ENCODE measurements around the gene FSD1.

The FSD1 gene

DNA sequence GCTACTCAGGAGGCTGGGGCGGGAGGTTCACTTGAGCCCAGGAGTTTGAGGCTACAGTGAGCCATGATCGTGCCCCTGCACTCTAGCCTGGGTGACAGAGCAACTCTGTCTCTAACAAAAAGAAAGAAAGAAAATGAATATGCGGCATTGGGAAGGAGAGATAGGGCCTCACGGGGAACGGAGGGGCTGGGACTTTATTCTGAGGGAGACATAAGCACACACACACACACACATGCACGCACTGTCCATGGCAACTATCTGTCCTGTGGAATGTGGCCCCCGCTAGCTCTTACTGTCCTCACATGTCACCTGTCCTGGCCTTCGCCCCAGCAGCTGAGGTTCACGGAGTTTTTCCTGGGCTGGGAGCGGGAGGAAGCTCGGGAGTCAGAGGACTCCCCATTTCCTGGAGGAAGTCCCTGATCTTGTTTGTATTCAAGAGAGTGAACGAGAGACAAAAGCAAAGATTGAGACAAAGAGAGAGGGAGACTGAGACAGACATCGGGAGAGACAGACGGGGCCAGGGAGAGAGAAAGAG, 33.6 kb downstream of the FSD1 start:
- Histone ChIP-seq H4K20me1 (ENCODE audit: insufficient read depth, low read length) (no peaks in the 10 kb centered on the region), H2AFZ (ENCODE audit: low read depth, low read length) (peak overlapping the region; percentile 77), H3K4me2 (ENCODE audit: insufficient read depth, low read length) (peak overlapping the region; percentile 56), H3K27ac (ENCODE audit: low read length) (peak overlapping the region; percentile 5; the same call in 1 of the 2 replicates), H3K4me1 (ENCODE audit: insufficient read depth, low read length) (peaks cover 22% of the 10 kb centered on the region), H3K27me3 (ENCODE audit: insufficient read depth, low read length, poor library complexity) (no peaks in the 10 kb centered on the region), H3K36me3 (ENCODE audit: insufficient read depth, low read length) (no peaks in the 10 kb centered on the region), H3K9me3 (ENCODE audit: insufficient read depth, low read length, severe bottlenecking) (no peaks in the 10 kb centered on the region), H3K79me2 (ENCODE audit: insufficient read depth, low read length) (no peaks in the 10 kb centered on the region), H3K4me3 (ENCODE audit: low read depth in 1 of 2, low read length in 2 of 2) (peak overlapping the region in 1 of 2 experiments; percentile 29; a peak in 2 of 4 replicates), H3K9ac (ENCODE audit: low read depth, low read length) (peak overlapping the region; percentile 42)
- DNase-seq (no peak), ATAC-seq (ENCODE audit: insufficient read depth, low read depth) (no peak)
- no peak for TF ChIP-seq EZH2 (IDR thresholded peaks at IDR 0.05; ENCODE audit: borderline replicate concordance, low read depth, low read length, severe bottlenecking)
- TF ChIP-seq, protein P1, sequence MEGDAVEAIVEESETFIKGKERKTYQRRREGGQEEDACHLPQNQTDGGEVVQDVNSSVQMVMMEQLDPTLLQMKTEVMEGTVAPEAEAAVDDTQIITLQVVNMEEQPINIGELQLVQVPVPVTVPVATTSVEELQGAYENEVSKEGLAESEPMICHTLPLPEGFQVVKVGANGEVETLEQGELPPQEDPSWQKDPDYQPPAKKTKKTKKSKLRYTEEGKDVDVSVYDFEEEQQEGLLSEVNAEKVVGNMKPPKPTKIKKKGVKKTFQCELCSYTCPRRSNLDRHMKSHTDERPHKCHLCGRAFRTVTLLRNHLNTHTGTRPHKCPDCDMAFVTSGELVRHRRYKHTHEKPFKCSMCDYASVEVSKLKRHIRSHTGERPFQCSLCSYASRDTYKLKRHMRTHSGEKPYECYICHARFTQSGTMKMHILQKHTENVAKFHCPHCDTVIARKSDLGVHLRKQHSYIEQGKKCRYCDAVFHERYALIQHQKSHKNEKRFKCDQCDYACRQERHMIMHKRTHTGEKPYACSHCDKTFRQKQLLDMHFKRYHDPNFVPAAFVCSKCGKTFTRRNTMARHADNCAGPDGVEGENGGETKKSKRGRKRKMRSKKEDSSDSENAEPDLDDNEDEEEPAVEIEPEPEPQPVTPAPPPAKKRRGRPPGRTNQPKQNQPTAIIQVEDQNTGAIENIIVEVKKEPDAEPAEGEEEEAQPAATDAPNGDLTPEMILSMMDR (IDR thresholded peaks at IDR 0.05; ENCODE audit: borderline replicate concordance, extremely low read depth, low read length, poor library complexity, severe bottlenecking): no peak

DNA sequence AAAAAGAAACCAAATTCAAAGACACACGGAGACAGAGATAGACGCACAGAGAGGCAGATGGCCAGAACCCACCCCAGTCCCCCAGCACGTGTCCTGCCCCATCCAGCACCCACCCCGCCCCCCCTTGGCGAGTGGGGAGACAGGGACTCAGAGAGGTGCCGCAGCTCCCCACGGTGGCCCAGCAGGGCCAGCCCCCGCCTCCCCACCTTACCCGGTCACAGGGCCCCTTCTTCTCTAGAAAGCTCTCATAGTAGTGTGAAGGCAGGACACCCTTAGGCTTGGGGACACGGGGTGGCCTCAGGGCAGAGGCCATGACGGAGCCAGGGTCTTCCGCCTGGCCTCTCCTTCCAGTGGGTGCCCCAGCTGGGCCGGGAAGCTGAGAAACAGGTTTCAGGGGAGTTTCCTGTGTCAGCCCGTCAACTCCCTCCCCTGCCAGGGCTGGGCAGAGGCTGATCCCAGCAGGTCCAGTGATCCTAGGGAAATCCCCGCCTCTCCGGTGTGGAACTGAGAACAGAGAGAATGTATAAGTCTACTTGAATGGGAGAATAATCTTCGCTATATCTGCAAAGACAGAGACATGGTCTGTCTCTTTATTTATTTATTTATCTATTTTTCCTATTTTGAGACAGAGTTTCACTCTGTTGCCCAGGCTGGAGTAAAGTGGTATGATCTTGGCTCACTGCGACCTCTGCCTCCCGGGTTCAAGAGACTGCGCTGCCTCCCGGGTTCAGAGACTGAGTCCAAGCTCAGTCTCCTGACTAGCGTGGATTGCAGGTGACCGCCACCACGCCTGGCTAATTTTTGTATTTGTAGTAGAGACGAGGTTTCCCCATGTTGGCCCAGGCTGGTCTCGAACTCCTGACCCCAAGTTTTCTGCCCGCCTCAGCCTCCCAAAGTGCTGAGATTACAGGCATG, 34.3 kb downstream of the FSD1 start, which contains the start of gene STAP2:
STAP2 (minus strand) TSS at position 387 of the 915 bp plus-strand sequence; CDS start at position 313, 74 bp downstream.
- no peaks in the 10 kb centered on the region for H3K9me3 ChIP-seq (ENCODE audit: insufficient read depth, low read length, severe bottlenecking)
- peaks cover 24% of the 10 kb centered on the region for H3K4me1 ChIP-seq (ENCODE audit: insufficient read depth, low read length)
- peak within 1 kb of the TSS in 1 of 2 experiments; percentile 37; a peak in 2 of 4 replicates for H3K4me3 ChIP-seq (ENCODE audit: low read depth in 1 of 2, low read length in 2 of 2)
- no peak for ATAC-seq (ENCODE audit: insufficient read depth, low read depth)
- no peaks in the 10 kb centered on the region for H3K36me3 ChIP-seq (ENCODE audit: insufficient read depth, low read length)
- H3K27me3 ChIP-seq (ENCODE audit: insufficient read depth, low read length, poor library complexity): no peaks in the 10 kb centered on the region
- H3K79me2 ChIP-seq (ENCODE audit: insufficient read depth, low read length): no peaks in the 10 kb centered on the region
- TF ChIP-seq EZH2 (IDR thresholded peaks at IDR 0.05; ENCODE audit: borderline replicate concordance, low read depth, low read length, severe bottlenecking): no peak
- peak within 1 kb of the TSS; percentile 43 for H3K27ac ChIP-seq (ENCODE audit: low read length)
- peak within 1 kb of the TSS; percentile 56 for H3K4me2 ChIP-seq (ENCODE audit: insufficient read depth, low read length)
- DNase-seq: peak; percentile 30
- H2AFZ ChIP-seq (ENCODE audit: low read depth, low read length): peak within 1 kb of the TSS; percentile 77
- H4K20me1 ChIP-seq (ENCODE audit: insufficient read depth, low read length): no peaks in the 10 kb centered on the region
- H3K9ac ChIP-seq (ENCODE audit: low read depth, low read length): peak within 1 kb of the TSS; percentile 42

- Histone ChIP-seq H3K4me2 (ENCODE audit: insufficient read depth, low read length) (peak overlapping the region; percentile 79), H3K79me2 (ENCODE audit: insufficient read depth, low read length) (peaks cover 13% of the 10 kb centered on the region), H3K9ac (ENCODE audit: low read depth, low read length) (peak overlapping the region; percentile 74), H3K27me3 (ENCODE audit: insufficient read depth, low read length, poor library complexity) (no peaks in the 10 kb centered on the region), H3K9me3 (ENCODE audit: insufficient read depth, low read length, severe bottlenecking) (no peaks in the 10 kb centered on the region), H3K27ac (ENCODE audit: low read length) (peak overlapping the region; percentile 91), H2AFZ (ENCODE audit: low read depth, low read length) (peak overlapping the region; percentile 92), H3K36me3 (ENCODE audit: insufficient read depth, low read length) (peaks cover 18% of the 10 kb centered on the region), H3K4me3 (ENCODE audit: low read depth in 1 of 2, low read length in 2 of 2) (peak overlapping the region; percentile 44 to 94; a peak in 3 of 4 replicates), H4K20me1 (ENCODE audit: insufficient read depth, low read length) (peaks cover 9% of the 10 kb centered on the region; the same call in 1 of the 2 replicates), H3K4me1 (ENCODE audit: insufficient read depth, low read length) (peaks cover 43% of the 10 kb centered on the region)
- DNase-seq: no peak
- TF ChIP-seq EZH2 (IDR thresholded peaks at IDR 0.05; ENCODE audit: borderline replicate concordance, low read depth, low read length, severe bottlenecking): no peak
- TF ChIP-seq, protein P1 (IDR thresholded peaks at IDR 0.05; ENCODE audit: borderline replicate concordance, extremely low read depth, low read length, poor library complexity, severe bottlenecking): no peak
- ATAC-seq (ENCODE audit: insufficient read depth, low read depth): no peak
Measured at GRCh38 chr19:4342314-4342614, 37.9 kb downstream of the FSD1 start.
